Fibroblast of lung (primary cell): ENCODE results near the gene WIPF1.

Experiments used
- CTCF ChIP-seq, 2 donors: IDR thresholded peaks in 1 of 2; conservative IDR thresholded peaks in 1 of 2; 1 replicate in 1 of 2; 2 replicates in 1 of 2; pipeline ENCODE4 v1.5.1; 2011 to 2012; ENCODE audit warnings: low read length in 2 of 2, control low read depth in 1 of 2, inconsistent platforms in 1 of 2, low read depth in 1 of 2, mild to moderate bottlenecking in 1 of 2
- EZH2 ChIP-seq: IDR thresholded peaks from 2 replicates; pipeline ENCODE4 v1.5.1; 2012; ENCODE audit warnings: low read length, control low read depth, mild to moderate bottlenecking; ENCODE audit errors: missing control alignments

GRCh38 chr2:174568425-174568824 lies 29.2 kb downstream of the WIPF1 start:
- TF ChIP-seq CTCF (conservative IDR thresholded peaks at IDR 0.05 in 1 of 2, IDR thresholded peaks at IDR 0.05 in 1 of 2; ENCODE audit: low read depth in 1 of 2, low read length in 2 of 2) (no peak), EZH2 (no peak)
